Parathyroid adenoma (tissue), 2 donors: ENCODE data around the gene GCAT.
"Not testable (repeated sequence)": the region's sequence is repeated elsewhere in the genome, so short reads cannot be mapped to it uniquely, and the experiment has no call there.

Source experiments
- H2AFZ ChIP-seq: fragments of 300-600 bp; sonication (generic); one replicate; pipeline ENCODE4 v1.7.0; 2017; ENCODE audit warnings: antibody characterized with exemption, mild to moderate bottlenecking
- H3K27ac ChIP-seq: fragments of 300-600 bp; sonication (generic); one replicate; pipeline ENCODE4 v1.7.0; 2017
- H3K27me3 ChIP-seq: fragments of 300-600 bp; sonication (generic); one replicate; pipeline ENCODE4 v1.7.0; 2017; ENCODE audit warnings: low read length; ENCODE audit not compliant: control insufficient read depth, insufficient read depth
- H3K36me3 ChIP-seq: fragments of 300-600 bp; sonication (generic); one replicate; pipeline ENCODE4 v1.7.0; 2017; ENCODE audit warnings: low read length; ENCODE audit not compliant: control insufficient read depth, insufficient read depth
- H3K4me1 ChIP-seq: fragments of 300-600 bp; sonication (generic); one replicate; pipeline ENCODE4 v1.7.0; 2017; ENCODE audit warnings: control low read depth
- H3K4me2 ChIP-seq: fragments of 300-600 bp; sonication (generic); one replicate; pipeline ENCODE4 v1.7.0; 2017; ENCODE audit warnings: low read length
- H3K4me3 ChIP-seq: fragments of 300-600 bp; sonication (generic); one replicate; pipeline ENCODE4 v1.7.0; 2017; ENCODE audit warnings: low read depth, low read length
- H3K79me2 ChIP-seq: fragments of 300-600 bp; sonication (generic); one replicate; pipeline ENCODE4 v1.7.0; 2017; ENCODE audit warnings: control low read depth
- H3K9ac ChIP-seq: fragments of 300-600 bp; sonication (generic); one replicate; pipeline ENCODE4 v1.7.0; 2017; ENCODE audit warnings: mild to moderate bottlenecking
- H3K9me3 ChIP-seq: fragments of 300-600 bp; sonication (generic); one replicate; pipeline ENCODE4 v1.7.0; 2017; ENCODE audit warnings: low read length; ENCODE audit not compliant: control insufficient read depth
- CTCF ChIP-seq: fragments of 300-600 bp; sonication (generic); IDR thresholded peaks from one replicate; pipeline ENCODE4 v1.7.0; 2017; ENCODE audit warnings: antibody characterized with exemption, mild to moderate bottlenecking
- donor health status: primary hyperparathyroidism.

Gene GCAT

GRCh38 chr22:37792494-37792893, 15.2 kb upstream of the GCAT start:
- Histone ChIP-seq H3K4me3 (no peak overlapping the region), H3K79me2 (no peaks in the 10 kb centered on the region), H3K4me1 (no peaks in the 10 kb centered on the region), H3K9ac (no peak overlapping the region), H3K4me2 (no peak overlapping the region), H3K9me3 (no peaks in the 10 kb centered on the region), H3K36me3 (no peaks in the 10 kb centered on the region), H3K27ac (no peak overlapping the region), H2AFZ (no peak overlapping the region), H3K27me3 (no peaks in the 10 kb centered on the region)
- no peak for TF ChIP-seq CTCF

GRCh38 chr22:37794376-37794775, 13.4 kb upstream of the GCAT start:
- H3K4me1 ChIP-seq = no peaks in the 10 kb centered on the region
- no peaks in the 10 kb centered on the region for H3K36me3 ChIP-seq
- H2AFZ ChIP-seq = no peak overlapping the region
- no peak overlapping the region for H3K9ac ChIP-seq
- H3K27ac ChIP-seq = no peak overlapping the region
- H3K4me3 ChIP-seq = no peak overlapping the region
- H3K4me2 ChIP-seq = no peak overlapping the region
- H3K27me3 ChIP-seq = no peaks in the 10 kb centered on the region
- TF ChIP-seq CTCF = no peak
- no peaks in the 10 kb centered on the region for H3K9me3 ChIP-seq
- no peaks in the 10 kb centered on the region for H3K79me2 ChIP-seq

GRCh38 chr22:37796079-37796478, 11.7 kb upstream of the GCAT start:
- TF ChIP-seq CTCF = no peak
- H3K4me3 ChIP-seq = no peak overlapping the region
- no peaks in the 10 kb centered on the region for H3K36me3 ChIP-seq
- H3K4me1 ChIP-seq = no peaks in the 10 kb centered on the region
- no peak overlapping the region for H3K4me2 ChIP-seq
- no peaks in the 10 kb centered on the region for H3K27me3 ChIP-seq
- no peak overlapping the region for H3K9ac ChIP-seq
- H3K79me2 ChIP-seq = no peaks in the 10 kb centered on the region
- no peaks in the 10 kb centered on the region for H3K9me3 ChIP-seq
- H2AFZ ChIP-seq = no peak overlapping the region
- H3K27ac ChIP-seq = no peak overlapping the region

- not testable (repeated sequence) for H2AFZ ChIP-seq, H3K9me3 ChIP-seq, H3K27me3 ChIP-seq, H3K79me2 ChIP-seq, H3K27ac ChIP-seq, H3K4me2 ChIP-seq, H3K36me3 ChIP-seq, H3K9ac ChIP-seq, H3K4me1 ChIP-seq, H3K4me3 ChIP-seq
Observed at GRCh38 chr22:37797259-37797658, 10.5 kb upstream of the GCAT start.

GRCh38 chr22:37797874-37798500, 9.7 kb upstream of the GCAT start:
- no peak overlapping the region for H2AFZ ChIP-seq
- H3K4me3 ChIP-seq = no peak overlapping the region
- no peak overlapping the region for H3K4me2 ChIP-seq
- H3K27me3 ChIP-seq = no peaks in the 10 kb centered on the region
- TF ChIP-seq CTCF = no peak
- H3K79me2 ChIP-seq = no peaks in the 10 kb centered on the region
- no peak overlapping the region for H3K27ac ChIP-seq
- H3K9me3 ChIP-seq = no peaks in the 10 kb centered on the region
- no peak overlapping the region for H3K9ac ChIP-seq
- no peaks in the 10 kb centered on the region for H3K4me1 ChIP-seq
- H3K36me3 ChIP-seq = no peaks in the 10 kb centered on the region

- H3K36me3 ChIP-seq, H3K9ac ChIP-seq, H3K4me2 ChIP-seq, H2AFZ ChIP-seq, H3K4me3 ChIP-seq, H3K27ac ChIP-seq, H3K27me3 ChIP-seq, H3K4me1 ChIP-seq, H3K9me3 ChIP-seq, H3K79me2 ChIP-seq: not testable (repeated sequence)
Observed at GRCh38 chr22:37799979-37800378, 7.8 kb upstream of the GCAT start.
